Measurements from ENCODE around the gene SKA1. TPM values are rescaled to one million over a fixed set of nuclear protein-coding genes. Genes with fewer than 3 reads are reported as not detected.

The SKA1 gene
- total and polyA plus RNA-seq, 2 donors (not counting 1 experiment from before 2014, with no cell fraction given) = 4.2 to 4.6 TPM

- Histone ChIP-seq H3K9me3 (ENCODE audit: control insufficient read depth, insufficient read depth, low read depth, low read length) (no peaks in the 10 kb centered on the region), H2AFZ (ENCODE audit: low read length) (no peak overlapping the region), H3K4me1 (ENCODE audit: control insufficient read depth, extremely low read depth, insufficient read depth, low read length) (no peaks in the 10 kb centered on the region), H3K9ac (ENCODE audit: insufficient read depth, low read length) (no peak overlapping the region), H4K20me1 (ENCODE audit: control insufficient read depth, extremely low read depth, insufficient read depth, low read length) (no peaks in the 10 kb centered on the region), H3K27me3 (ENCODE audit: control insufficient read depth, insufficient read depth, low read length) (no peaks in the 10 kb centered on the region), H3K4me3 (replicated peaks in 1 of 4; ENCODE audit: control extremely low read depth in 1 of 4, insufficient read depth in 1 of 4, low read depth in 3 of 4, low read length in 4 of 4) (no peak overlapping the region), H3K4me2 (ENCODE audit: extremely low read depth, insufficient read depth, low read length) (no peak overlapping the region), H3K36me3 (ENCODE audit: control insufficient read depth, insufficient read depth, low read length) (no peaks in the 10 kb centered on the region), H3K79me2 (ENCODE audit: control insufficient read depth, insufficient read depth, low read length) (no peaks in the 10 kb centered on the region), H3K27ac (ENCODE audit: insufficient read depth, low read length) (no peak overlapping the region)
- DNase-seq (ENCODE audit: low read depth in 2 of 2) = no peak
- TF ChIP-seq EZH2 (IDR thresholded peaks at IDR 0.05; ENCODE audit: low read length, missing control alignments) (no peak), CTCF (conservative IDR thresholded peaks at IDR 0.05 in 1 of 2, IDR thresholded peaks at IDR 0.05 in 1 of 2; ENCODE audit: low read depth in 1 of 2, low read length in 2 of 2) (no peak)
Measured at GRCh38 chr18:50331691-50332090, 43.2 kb upstream of the SKA1 start.

GRCh38 chr18:50334546-50335152 is 40.2 kb upstream of the SKA1 start:
- Histone ChIP-seq H3K4me2 (ENCODE audit: extremely low read depth, insufficient read depth, low read length) (no peak overlapping the region), H3K4me1 (ENCODE audit: control insufficient read depth, extremely low read depth, insufficient read depth, low read length) (no peaks in the 10 kb centered on the region), H3K79me2 (ENCODE audit: control insufficient read depth, insufficient read depth, low read length) (no peaks in the 10 kb centered on the region), H3K27ac (ENCODE audit: insufficient read depth, low read length) (no peak overlapping the region), H3K27me3 (ENCODE audit: control insufficient read depth, insufficient read depth, low read length) (no peaks in the 10 kb centered on the region), H3K36me3 (ENCODE audit: control insufficient read depth, insufficient read depth, low read length) (no peaks in the 10 kb centered on the region), H3K4me3 (replicated peaks in 1 of 4; ENCODE audit: control extremely low read depth in 1 of 4, insufficient read depth in 1 of 4, low read depth in 3 of 4, low read length in 4 of 4) (no peak overlapping the region), H4K20me1 (ENCODE audit: control insufficient read depth, extremely low read depth, insufficient read depth, low read length) (no peaks in the 10 kb centered on the region), H3K9me3 (ENCODE audit: control insufficient read depth, insufficient read depth, low read depth, low read length) (no peaks in the 10 kb centered on the region), H2AFZ (ENCODE audit: low read length) (no peak overlapping the region), H3K9ac (ENCODE audit: insufficient read depth, low read length) (no peak overlapping the region)
- TF ChIP-seq EZH2 (IDR thresholded peaks at IDR 0.05; ENCODE audit: low read length, missing control alignments) = no peak
- DNase-seq (ENCODE audit: low read depth in 2 of 2) = no peak

- H3K9me3 ChIP-seq (ENCODE audit: control insufficient read depth, insufficient read depth, low read depth, low read length) = no peaks in the 10 kb centered on the region
- no peak for DNase-seq (ENCODE audit: low read depth in 2 of 2)
- no peaks in the 10 kb centered on the region for H3K79me2 ChIP-seq (ENCODE audit: control insufficient read depth, insufficient read depth, low read length)
- no peak overlapping the region for H2AFZ ChIP-seq (ENCODE audit: low read length)
- no peaks in the 10 kb centered on the region for H3K27me3 ChIP-seq (ENCODE audit: control insufficient read depth, insufficient read depth, low read length)
- H4K20me1 ChIP-seq (ENCODE audit: control insufficient read depth, extremely low read depth, insufficient read depth, low read length) = no peaks in the 10 kb centered on the region
- H3K4me1 ChIP-seq (ENCODE audit: control insufficient read depth, extremely low read depth, insufficient read depth, low read length) = no peaks in the 10 kb centered on the region
- no peak overlapping the region for H3K4me2 ChIP-seq (ENCODE audit: extremely low read depth, insufficient read depth, low read length)
- H3K4me3 ChIP-seq (replicated peaks in 1 of 4; ENCODE audit: control extremely low read depth in 1 of 4, insufficient read depth in 1 of 4, low read depth in 3 of 4, low read length in 4 of 4) = no peak overlapping the region
- H3K9ac ChIP-seq (ENCODE audit: insufficient read depth, low read length) = no peak overlapping the region
- H3K27ac ChIP-seq (ENCODE audit: insufficient read depth, low read length) = no peak overlapping the region
- H3K36me3 ChIP-seq (ENCODE audit: control insufficient read depth, insufficient read depth, low read length) = no peaks in the 10 kb centered on the region
- TF ChIP-seq EZH2 (IDR thresholded peaks at IDR 0.05; ENCODE audit: low read length, missing control alignments) (no peak), CTCF (conservative IDR thresholded peaks at IDR 0.05 in 1 of 2, IDR thresholded peaks at IDR 0.05 in 1 of 2; ENCODE audit: low read depth in 1 of 2, low read length in 2 of 2) (no peak)
Measured at GRCh38 chr18:50338122-50338521, 36.7 kb upstream of the SKA1 start.

All from fibroblast of lung (primary cell).